Smooth muscle cell of bladder (primary cell): ENCODE data around the gene TTLL11. TPM values are rescaled to one million over a fixed set of nuclear protein-coding genes. Genes with fewer than 3 reads are reported as not detected.

Source experiments
- total RNA-seq: library from RNA; depleted of rRNA; stranded (reverse); fragments of >200 nt; gene quantifications from 2 replicates; pipeline ENCODE4 v1.2.3, GENCODE V29; 2014

Gene TTLL11
- total RNA-seq, result 3.4 and 3.6 TPM in 2 replicates

GRCh38 chr9:122092611-122093506, at the start of gene TTLL11:
TTLL11 (minus strand) TSS chr9:122093308; CDS start chr9:122093148, 160 bp downstream.

Other genes with a start within 250 kb of the TTLL11 start
- gene NDUFA8, start 66.5 kb upstream of the TTLL11 start, total RNA-seq, result 29.3 and 37.2 TPM in 2 replicates
- not detected in 2 replicates for gene MORN5, start 66.6 kb upstream of the TTLL11 start, total RNA-seq
- gene LHX6, start 135.6 kb upstream of the TTLL11 start, total RNA-seq, result not detected in 2 replicates
- gene RBM18, start 171.5 kb upstream of the TTLL11 start, total RNA-seq, result 7.2 and 8.0 TPM in 2 replicates
- gene MRRF, start 171.6 kb upstream of the TTLL11 start, total RNA-seq, result 30.1 and 34.7 TPM in 2 replicates